Activated CD4-positive, alpha-beta memory T cell treated with anti-CD3 and anti-CD28 coated beads for 36 hours (primary cell): Measurements from ENCODE around the gene STAT3. TPM values are rescaled to one million over a fixed set of nuclear protein-coding genes. Genes with fewer than 3 reads are reported as not detected.

ENCODE experiments used
- CTCF ChIA-PET: fragments of 350-600 bp; sonication (Branson Sonifier 250); formaldehyde crosslinking; loops from one replicate; lab custom pipeline; 2021; ENCODE audit warnings: antibody characterized with exemption, inconsistent platforms; lab: Charles Lee
- POLR2A ChIA-PET: fragments of 350-600 bp; sonication (Branson Sonifier 250); formaldehyde crosslinking; loops from one replicate; lab custom pipeline; 2021; ENCODE audit warnings: antibody characterized with exemption; lab: Charles Lee
- DNase-seq: peaks from one replicate; pipeline ENCODE4 v3.0.0-alpha.2; 2020
- H3K27ac Mint-ChIP-seq: one replicate; pipeline ENCODE4 v1.8.0; 2021; ENCODE audit warnings: mixed read lengths
- H3K27me3 Mint-ChIP-seq: one replicate; pipeline ENCODE4 v1.8.0; 2021; ENCODE audit warnings: mixed read lengths
- H3K36me3 Mint-ChIP-seq: one replicate; pipeline ENCODE4 v1.8.0; 2021; ENCODE audit warnings: mixed read lengths
- H3K4me1 Mint-ChIP-seq: one replicate; pipeline ENCODE4 v1.8.0; 2021; ENCODE audit warnings: low read depth, mixed read lengths
- H3K4me3 Mint-ChIP-seq: one replicate; pipeline ENCODE4 v1.8.0; 2021; ENCODE audit warnings: mild to moderate bottlenecking, mixed read lengths
- H3K9me3 Mint-ChIP-seq: one replicate; pipeline ENCODE4 v1.8.0; 2021; ENCODE audit warnings: mixed read lengths
- intact Hi-C: fragments of 100-400 bp; cut with micrococcal nuclease; formaldehyde crosslinking; loops from one replicate; pipeline ENCODE4 v1.15.1; 2023
- total RNA-seq, 2 experiments: library from RNA; stranded (reverse); gene quantifications; one replicate each; pipeline ENCODE4 v1.2.3, GENCODE V29; 2021

STAT3 gene
- 100 to 1,000 TPM; 194 to 198 TPM for total RNA-seq

- DNase-seq, result peak; percentile 100
- POLR2A ChIA-PET, result interaction anchor here (0.8 to 2.1 kb wide), 25 partner anchors 10 to 195 kb away, joined by 3 to 36 read pairs (median 5); partner anchors contain the start of genes CAVIN1, GHDC, NAGLU and STAT5A
- peak within 1 kb of the TSS; percentile 99 for H3K27ac Mint-ChIP-seq
- peaks cover 26% of the 10 kb centered on the region for H3K36me3 Mint-ChIP-seq
- H3K27me3 Mint-ChIP-seq, result no peaks in the 10 kb centered on the region
- peaks cover 57% of the 10 kb centered on the region for H3K4me1 Mint-ChIP-seq
- no peaks in the 10 kb centered on the region for H3K9me3 Mint-ChIP-seq
- CTCF ChIA-PET, result interaction anchor here (0.8 to 4.2 kb wide), 16 partner anchors 10 to 207 kb away, joined by 3 to 37 read pairs (median 7); partner anchors contain the start of gene KCNH4
- intact Hi-C loops, result loop anchor here (1.0 to 5.0 kb wide), 7 partner anchors 24 to 140 kb away; no protein-coding TSS in a partner anchor
- peak within 1 kb of the TSS; percentile 88 for H3K4me3 Mint-ChIP-seq
These were observed at the start of gene STAT3 for GRCh38 chr17:42388381-42389134. Gene STAT3, minus strand, starts transcription at chr17:42388442. Its CDS starts 39,926 bp downstream, at chr17:42348516.

GRCh38 chr17:42436391-42436790, 48.1 kb upstream of the STAT3 start:
- intact Hi-C loops, result no loop called here
- no peak for DNase-seq
- ChIA-PET CTCF (interaction anchor here (0.6 to 1.9 kb wide), 5 partner anchors 13 to 94 kb away, joined by 3 to 6 read pairs (median 3); partner anchors contain the start of gene CAVIN1), POLR2A (no interaction called here)
- Mint-ChIP-seq H3K9me3 (no peaks in the 10 kb centered on the region), H3K27ac (no peak overlapping the region), H3K36me3 (no peaks in the 10 kb centered on the region), H3K4me3 (no peak overlapping the region), H3K27me3 (no peaks in the 10 kb centered on the region), H3K4me1 (no peaks in the 10 kb centered on the region)

GRCh38 chr17:42431758-42432161, 43.5 kb upstream of the STAT3 start:
- no peaks in the 10 kb centered on the region for H3K9me3 Mint-ChIP-seq
- H3K4me3 Mint-ChIP-seq, result no peak overlapping the region
- CTCF ChIA-PET, result interaction anchor here (0.7 to 4.7 kb wide), 5 partner anchors 9 to 96 kb away, joined by 3 to 29 read pairs (median 3); partner anchors contain the start of gene CAVIN1
- H3K27ac Mint-ChIP-seq, result no peak overlapping the region
- no peaks in the 10 kb centered on the region for H3K36me3 Mint-ChIP-seq
- intact Hi-C loops, result no loop called here
- no peaks in the 10 kb centered on the region for H3K27me3 Mint-ChIP-seq
- H3K4me1 Mint-ChIP-seq, result no peaks in the 10 kb centered on the region
- DNase-seq, result no peak
- POLR2A ChIA-PET, result interaction anchor here (0.6 kb wide), 1 partner anchor 93 kb away, joined by 3 read pairs; no protein-coding TSS in a partner anchor

- Mint-ChIP-seq H3K27me3 (peaks cover 4% of the 10 kb centered on the region), H3K4me1 (no peaks in the 10 kb centered on the region), H3K36me3 (no peaks in the 10 kb centered on the region), H3K27ac (no peak overlapping the region), H3K4me3 (no peak overlapping the region), H3K9me3 (no peaks in the 10 kb centered on the region)
- CTCF ChIA-PET, result interaction anchor here (0.6 to 4.7 kb wide), 6 partner anchors 11 to 98 kb away, joined by 3 to 29 read pairs (median 6); no protein-coding TSS in a partner anchor
- POLR2A ChIA-PET, result interaction anchor here (0.7 kb wide), 1 partner anchor 78 kb away, joined by 4 read pairs; no protein-coding TSS in a partner anchor
- no peak for DNase-seq
- intact Hi-C loops, result loop anchor here (2.0 kb wide), 1 partner anchor 87 kb away; no protein-coding TSS in a partner anchor
These were observed 41.6 kb upstream of the STAT3 start for GRCh38 chr17:42429726-42430447.

GRCh38 chr17:42428141-42428944, 40.1 kb upstream of the STAT3 start:
- no peaks in the 10 kb centered on the region for H3K36me3 Mint-ChIP-seq
- H3K27me3 Mint-ChIP-seq, result peaks cover 11% of the 10 kb centered on the region
- no peak overlapping the region for H3K4me3 Mint-ChIP-seq
- ChIA-PET CTCF (interaction anchor here (0.6 to 2.0 kb wide), 23 partner anchors 11 to 289 kb away, joined by 3 to 17 read pairs (median 4); partner anchors contain the start of gene NAGLU), POLR2A (interaction anchor here (0.6 kb wide), 1 partner anchor 11 kb away, joined by 3 read pairs; no protein-coding TSS in a partner anchor)
- DNase-seq, result peak; percentile 44
- H3K9me3 Mint-ChIP-seq, result no peaks in the 10 kb centered on the region
- intact Hi-C loops, result loop anchor here (2.0 kb wide), 1 partner anchor 88 kb away; no protein-coding TSS in a partner anchor
- no peaks in the 10 kb centered on the region for H3K4me1 Mint-ChIP-seq
- H3K27ac Mint-ChIP-seq, result no peak overlapping the region

- intact Hi-C loops, result no loop called here
- DNase-seq, result no peak
- Mint-ChIP-seq H3K4me1 (peaks cover 10% of the 10 kb centered on the region), H3K9me3 (no peaks in the 10 kb centered on the region), H3K27me3 (peaks cover 24% of the 10 kb centered on the region), H3K27ac (no peak overlapping the region), H3K36me3 (no peaks in the 10 kb centered on the region), H3K4me3 (no peak overlapping the region)
- CTCF ChIA-PET, result interaction anchor here (2.3 to 2.4 kb wide), 2 partner anchors 93 to 102 kb away, joined by 8 to 11 read pairs; no protein-coding TSS in a partner anchor
- POLR2A ChIA-PET, result no interaction called here
These were observed 36.9 kb upstream of the STAT3 start for GRCh38 chr17:42424991-42425610.

- ChIA-PET CTCF (interaction anchor here (0.6 to 1.9 kb wide), 6 partner anchors 12 to 103 kb away, joined by 3 to 17 read pairs (median 6); no protein-coding TSS in a partner anchor), POLR2A (interaction anchor here (0.6 to 1.7 kb wide), 2 partner anchors 11 to 94 kb away, joined by 3 read pairs; no protein-coding TSS in a partner anchor)
- Mint-ChIP-seq H3K36me3 (no peaks in the 10 kb centered on the region), H3K9me3 (no peaks in the 10 kb centered on the region), H3K4me1 (peaks cover 17% of the 10 kb centered on the region), H3K27ac (no peak overlapping the region), H3K4me3 (no peak overlapping the region), H3K27me3 (peaks cover 24% of the 10 kb centered on the region)
- intact Hi-C loops, result no loop called here
- no peak for DNase-seq
These were observed 35.5 kb upstream of the STAT3 start for GRCh38 chr17:42423766-42424165.

GRCh38 chr17:42422958-42423712, 34.9 kb upstream of the STAT3 start, which contains the start of gene CAVIN1:
Gene CAVIN1, minus strand, starts transcription at chr17:42423256. Its CDS starts 159 bp downstream, at chr17:42423097.
- Mint-ChIP-seq H3K9me3 (no peaks in the 10 kb centered on the region), H3K4me3 (peak within 1 kb of the TSS; percentile 68), H3K27ac (no peak within 1 kb of the TSS), H3K27me3 (peaks cover 24% of the 10 kb centered on the region), H3K36me3 (no peaks in the 10 kb centered on the region), H3K4me1 (peaks cover 17% of the 10 kb centered on the region)
- peak; percentile 34 for DNase-seq
- POLR2A ChIA-PET, result interaction anchor here (0.6 to 1.7 kb wide), 6 partner anchors 10 to 113 kb away, joined by 3 to 4 read pairs (median 3); partner anchors contain the start of gene STAT3
- intact Hi-C loops, result no loop called here
- CTCF ChIA-PET, result interaction anchor here (0.6 to 3.8 kb wide), 14 partner anchors 8 to 126 kb away, joined by 3 to 22 read pairs (median 4); no protein-coding TSS in a partner anchor

GRCh38 chr17:42422412-42422957, 34.2 kb upstream of the STAT3 start:
- intact Hi-C loops, result no loop called here
- Mint-ChIP-seq H3K4me3 (peak overlapping the region; percentile 68), H3K27ac (no peak overlapping the region), H3K4me1 (peaks cover 17% of the 10 kb centered on the region), H3K9me3 (no peaks in the 10 kb centered on the region), H3K27me3 (peaks cover 24% of the 10 kb centered on the region), H3K36me3 (no peaks in the 10 kb centered on the region)
- peak; percentile 52 for DNase-seq
- ChIA-PET CTCF (interaction anchor here (0.9 to 3.8 kb wide), 13 partner anchors 9 to 126 kb away, joined by 3 to 22 read pairs (median 5); no protein-coding TSS in a partner anchor), POLR2A (interaction anchor here (0.6 to 1.7 kb wide), 5 partner anchors 15 to 112 kb away, joined by 3 to 4 read pairs (median 3); partner anchors contain the start of gene STAT3)
